GM18861 (cell line): ENCODE data around the gene NRIP1.
A peak's percentile ranks its signal among the peaks of the same experiment; 100 is the strongest.

ENCODE experiments used
- ATAC-seq: cut with Tn5 transposase; IDR thresholded peaks from one replicate; pipeline ENCODE4 v1.9.1; 2021; ENCODE audit not compliant: unreplicated experiment

NRIP1 gene

GRCh38 chr21:15064576-15065391 lies at the start of gene NRIP1:
TSS of gene NRIP1 (minus strand) at chr21:15065000. CDS start at chr21:14968192, 96,808 bp downstream.
- ATAC-seq: peak; percentile 59

GRCh38 chr21:15112858-15113257 lies 48.1 kb upstream of the NRIP1 start:
- ATAC-seq: no peak

GRCh38 chr21:15108801-15109200 lies 44.0 kb upstream of the NRIP1 start:
- no peak for ATAC-seq

GRCh38 chr21:15104470-15104869 lies 39.7 kb upstream of the NRIP1 start:
- ATAC-seq: no peak

DNA sequence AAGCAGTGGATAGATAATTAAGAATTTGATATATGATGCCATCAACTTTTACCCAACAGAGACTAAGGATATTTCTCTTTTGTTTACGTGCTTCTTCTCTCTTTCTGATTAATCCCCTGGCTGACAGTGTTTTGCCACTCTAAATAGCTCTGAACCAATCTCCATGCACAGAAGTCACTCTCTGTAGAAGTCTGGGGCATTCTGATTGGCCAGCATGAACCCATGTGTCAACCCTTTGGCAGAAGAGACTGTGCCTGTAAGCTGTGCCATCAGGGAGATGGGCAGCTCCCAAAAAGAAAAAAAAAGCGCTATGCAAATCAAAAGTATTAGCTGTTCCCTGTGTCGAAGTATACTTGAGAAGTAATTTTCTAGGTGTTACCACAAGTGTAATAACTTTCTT lies 34.1 kb upstream of the NRIP1 start:
- ATAC-seq: no peak

DNA sequence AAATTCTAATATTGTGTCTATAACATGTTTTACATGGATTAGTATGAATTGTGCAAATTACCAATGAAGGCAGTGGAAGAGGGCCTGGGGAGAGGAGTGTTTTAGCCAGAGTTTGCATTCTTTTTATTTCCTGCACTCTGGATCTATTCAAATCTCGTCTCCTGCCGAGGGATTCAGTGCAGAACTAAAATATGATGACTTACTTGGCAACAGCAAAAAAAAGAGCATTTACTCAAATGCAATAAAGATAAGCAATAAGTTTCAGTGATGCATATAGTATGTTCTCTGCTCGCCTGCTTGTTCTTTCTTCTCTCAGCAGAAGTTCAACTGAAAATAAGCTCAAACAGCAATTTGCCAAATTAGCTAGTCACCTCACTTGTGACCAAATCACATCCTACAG lies 33.4 kb upstream of the NRIP1 start:
- no peak for ATAC-seq

DNA sequence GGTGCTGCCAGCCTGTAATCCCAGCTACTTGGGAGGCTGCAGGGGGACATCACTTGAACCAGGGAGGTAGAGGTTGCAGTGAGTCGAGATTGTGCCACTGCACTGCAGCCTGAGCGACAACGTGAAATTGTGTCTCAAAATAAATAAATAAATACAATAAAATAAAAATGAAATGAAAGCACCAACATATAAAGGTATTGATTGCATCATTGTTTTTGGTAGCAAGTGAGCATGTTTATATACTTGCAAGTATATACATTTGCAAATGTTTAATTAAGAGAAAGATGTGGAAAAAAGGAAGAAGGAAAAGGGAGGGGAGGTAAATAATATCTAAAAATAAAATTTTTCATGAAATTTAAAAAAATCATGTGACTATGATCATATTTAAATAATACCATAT lies 32.8 kb upstream of the NRIP1 start:
- no peak for ATAC-seq

DNA sequence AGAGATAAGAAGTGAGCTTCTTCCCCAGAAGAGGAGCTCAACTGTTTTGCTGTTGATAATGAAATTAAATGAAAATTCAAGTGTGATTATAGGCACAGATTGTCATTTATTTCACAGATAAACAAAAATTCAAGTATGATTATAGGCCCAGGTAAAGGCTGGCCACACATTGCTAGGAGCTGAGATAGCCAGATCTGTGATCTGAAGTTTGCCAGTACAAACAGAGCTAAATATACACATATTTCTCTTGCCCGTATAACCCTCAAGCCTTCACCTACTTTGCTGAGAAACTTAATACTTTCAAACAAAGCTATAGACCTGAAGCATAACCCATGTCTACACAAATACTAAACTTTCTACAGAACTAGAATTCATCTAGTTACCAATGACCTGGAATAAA lies 31.3 kb upstream of the NRIP1 start:
- ATAC-seq: no peak

GRCh38 chr21:15095326-15095725 lies 30.5 kb upstream of the NRIP1 start:
- no peak for ATAC-seq

- no peak for ATAC-seq
Measured at GRCh38 chr21:15094706-15095105, 29.9 kb upstream of the NRIP1 start.

GRCh38 chr21:15093216-15093615 lies 28.4 kb upstream of the NRIP1 start:
- no peak for ATAC-seq

- ATAC-seq: no peak
Measured at GRCh38 chr21:15092745-15093144, 27.9 kb upstream of the NRIP1 start.

DNA sequence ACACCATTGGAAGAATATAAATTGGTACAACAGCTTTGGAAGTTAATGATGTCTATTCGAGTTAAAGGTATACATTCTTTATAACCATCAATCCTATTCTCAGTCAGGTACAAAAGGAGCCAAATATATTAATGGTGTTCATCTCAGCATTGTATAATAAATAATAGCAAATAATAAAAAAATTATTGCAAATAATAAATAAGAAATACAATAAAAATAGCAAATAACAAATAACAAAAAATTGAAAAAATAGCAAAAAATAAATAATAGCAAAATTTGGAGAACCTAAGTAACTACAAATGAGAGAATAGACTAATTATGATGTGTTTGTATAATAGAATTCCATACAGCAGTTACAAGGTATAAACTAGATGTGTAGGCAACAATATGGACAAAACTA lies 25.6 kb upstream of the NRIP1 start:
- no peak for ATAC-seq

- ATAC-seq: peak; percentile 48
Measured at GRCh38 chr21:15088488-15088887, 23.7 kb upstream of the NRIP1 start.

GRCh38 chr21:15084668-15085067 lies 19.9 kb upstream of the NRIP1 start:
- no peak for ATAC-seq

DNA sequence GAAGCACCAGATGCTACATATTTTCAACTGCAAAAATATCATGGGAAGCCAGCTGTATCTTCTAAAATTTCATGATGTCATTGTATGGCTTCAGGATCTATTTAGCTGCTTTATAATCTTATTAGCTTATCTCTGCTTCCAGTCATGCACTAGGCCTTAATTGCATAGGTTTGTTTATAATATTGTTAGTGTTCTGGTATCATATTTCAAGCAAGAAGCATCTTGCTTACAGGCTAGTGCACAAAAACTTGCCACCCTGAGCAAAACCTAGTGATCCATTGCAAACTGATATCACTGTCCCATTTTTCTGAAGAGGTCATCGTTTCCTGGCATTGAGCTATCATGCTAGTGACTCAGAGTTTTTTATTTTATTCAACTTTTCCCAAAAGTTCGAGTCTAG lies 15.7 kb upstream of the NRIP1 start:
- no peak for ATAC-seq

GRCh38 chr21:15079269-15079668 lies 14.5 kb upstream of the NRIP1 start:
- no peak for ATAC-seq

GRCh38 chr21:15078180-15078579 lies 13.4 kb upstream of the NRIP1 start:
- ATAC-seq: no peak

DNA sequence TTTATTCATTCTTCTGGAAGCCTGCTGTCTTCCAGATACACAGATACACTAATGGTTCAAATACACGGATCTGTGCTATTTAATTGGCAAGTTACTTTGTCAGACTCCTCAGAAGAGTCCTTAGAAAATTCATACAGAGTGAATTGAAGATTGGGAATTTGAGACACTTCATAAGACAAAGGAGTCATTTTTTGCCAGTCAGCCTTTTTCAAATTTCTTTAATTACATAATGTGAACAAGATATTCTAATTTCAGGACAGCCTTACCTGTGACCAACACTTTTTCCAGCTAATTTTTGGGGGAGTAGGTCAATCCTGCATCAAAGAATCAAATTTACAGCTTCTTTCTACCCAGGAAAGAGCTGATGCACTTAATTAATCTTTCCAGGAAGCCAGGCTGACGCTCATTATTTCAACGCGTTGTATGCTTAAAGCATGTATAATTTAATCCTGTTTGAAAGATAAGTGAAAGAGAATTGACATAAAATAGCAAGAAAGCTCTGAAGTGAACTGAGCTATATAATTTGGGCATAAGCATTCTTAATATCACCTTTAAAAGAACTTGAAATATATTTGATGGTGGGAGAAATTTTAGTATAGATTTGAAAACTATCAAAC lies 12.8 kb upstream of the NRIP1 start:
- ATAC-seq: no peak

- no peak for ATAC-seq
Measured at GRCh38 chr21:15076730-15077129, 11.9 kb upstream of the NRIP1 start.

- no peak for ATAC-seq
Measured at GRCh38 chr21:15071009-15071408, 6.2 kb upstream of the NRIP1 start.

DNA sequence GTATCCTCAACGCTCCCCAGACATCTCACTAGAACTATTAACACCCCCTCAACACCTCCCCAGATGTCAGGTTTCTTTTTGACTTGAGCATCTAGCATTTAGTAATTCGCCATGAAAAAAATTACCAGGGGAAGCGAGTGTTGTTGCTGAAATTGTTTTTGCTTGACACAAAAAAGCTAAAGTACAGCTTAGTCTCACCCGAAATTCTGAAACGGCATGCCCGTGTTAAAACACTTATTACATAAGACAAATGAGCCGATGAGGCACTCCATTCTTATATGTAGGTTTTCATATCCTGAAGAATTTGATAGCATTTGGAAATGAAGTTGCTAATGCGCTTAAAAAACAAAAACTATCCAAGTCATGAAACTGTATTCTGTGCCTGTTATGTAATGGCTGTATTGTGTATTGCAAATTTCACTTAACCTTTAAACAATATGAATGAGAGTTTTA lies 1.3 kb upstream of the NRIP1 start:
- no peak for ATAC-seq
